HG03520 (cell line): ENCODE data around the gene PTAR1.

ENCODE experiments used
- ATAC-seq: cut with Tn5 transposase; IDR thresholded peaks from one replicate; pipeline ENCODE4 v1.9.1; 2021; ENCODE audit warnings: mild to moderate bottlenecking, moderate library complexity; ENCODE audit not compliant: unreplicated experiment

Gene PTAR1

DNA sequence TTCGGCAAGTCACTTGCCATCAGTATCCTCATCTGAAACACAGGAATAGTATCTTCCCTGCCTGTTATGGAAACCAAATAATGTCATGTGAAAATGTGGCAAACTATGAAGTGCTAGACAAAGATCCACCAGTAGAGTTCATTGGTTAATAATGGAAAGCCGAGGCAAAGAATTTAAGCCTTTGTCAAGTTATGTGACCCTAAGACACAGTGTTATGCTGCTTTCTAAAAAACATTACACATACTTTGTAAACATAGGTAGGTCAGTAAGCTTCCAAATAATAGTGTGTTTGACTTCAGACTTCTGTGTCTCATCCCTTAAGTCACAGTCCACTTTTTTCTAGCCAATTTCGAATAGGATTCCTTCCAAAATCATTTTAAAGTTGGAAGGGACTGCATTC lies 6.0 kb downstream of the PTAR1 start:
- no peak for ATAC-seq

DNA sequence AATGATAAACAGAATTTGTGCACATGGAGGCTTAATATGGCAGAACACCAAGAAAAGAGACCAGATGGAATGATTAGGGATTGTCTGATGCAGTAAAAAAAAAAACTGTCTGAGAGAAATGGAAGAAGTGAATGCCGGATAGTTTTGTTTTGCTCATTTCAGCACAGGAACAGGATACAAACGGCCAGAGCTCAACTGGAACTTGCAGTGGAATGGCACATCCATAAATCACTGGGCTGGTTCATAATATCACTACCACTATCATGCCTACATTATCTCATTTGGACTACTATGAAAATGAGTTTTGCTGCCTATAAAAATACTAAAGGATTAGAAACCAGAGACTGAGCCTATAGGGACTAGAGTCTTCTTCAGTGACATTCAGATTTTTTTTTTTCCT lies 9.7 kb downstream of the PTAR1 start:
- ATAC-seq = no peak

DNA sequence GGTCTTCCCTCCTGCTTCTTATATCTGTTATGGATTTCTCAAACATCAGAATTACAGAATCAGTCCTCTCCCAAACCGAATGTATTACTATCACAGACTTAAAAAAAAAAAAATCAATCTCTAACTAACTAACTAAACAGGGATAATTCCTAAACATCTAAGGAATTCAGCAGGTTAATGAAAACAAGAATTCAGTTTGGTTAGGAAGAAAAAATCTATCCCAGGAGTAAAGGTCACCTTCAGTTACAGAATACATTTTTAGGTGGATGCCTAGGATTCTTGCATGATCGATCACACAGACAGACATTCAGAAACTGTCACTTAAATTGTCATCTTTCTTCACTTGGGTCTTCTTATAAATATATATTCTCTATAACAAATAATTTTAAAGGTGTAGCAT lies 11.5 kb downstream of the PTAR1 start:
- no peak for ATAC-seq

DNA sequence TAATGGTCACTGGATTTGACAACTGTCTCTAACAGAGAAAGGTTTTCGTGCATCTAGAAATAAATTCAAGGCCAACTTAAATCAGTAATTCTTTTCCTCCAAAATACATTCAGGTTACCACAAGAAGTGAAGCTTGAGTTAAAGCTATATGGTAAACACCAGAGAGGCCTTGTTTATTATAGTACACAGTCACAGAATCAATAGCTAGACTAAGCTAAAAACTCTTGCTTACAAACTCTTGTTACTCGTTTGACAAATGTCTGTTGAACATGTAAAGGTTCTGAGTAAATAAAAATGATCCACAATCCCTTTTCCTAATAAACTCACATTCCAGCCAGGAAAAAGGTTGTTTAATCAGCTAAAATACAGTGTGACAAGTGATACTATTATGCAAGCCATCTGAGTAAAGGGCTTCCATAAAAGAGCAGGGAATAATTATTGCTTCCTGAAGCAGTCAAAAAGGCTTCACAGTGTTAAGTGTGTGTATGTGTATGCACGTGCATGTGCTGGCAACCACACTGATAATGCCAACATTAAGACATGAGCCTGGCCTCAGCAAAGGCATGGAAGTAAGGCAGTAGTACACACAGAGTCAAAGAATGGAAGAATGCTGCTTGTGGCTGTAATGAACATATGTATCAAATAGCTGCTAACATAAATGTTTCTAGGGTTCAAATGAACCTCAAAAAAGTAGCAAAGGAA lies 12.8 kb downstream of the PTAR1 start:
- no peak for ATAC-seq

DNA sequence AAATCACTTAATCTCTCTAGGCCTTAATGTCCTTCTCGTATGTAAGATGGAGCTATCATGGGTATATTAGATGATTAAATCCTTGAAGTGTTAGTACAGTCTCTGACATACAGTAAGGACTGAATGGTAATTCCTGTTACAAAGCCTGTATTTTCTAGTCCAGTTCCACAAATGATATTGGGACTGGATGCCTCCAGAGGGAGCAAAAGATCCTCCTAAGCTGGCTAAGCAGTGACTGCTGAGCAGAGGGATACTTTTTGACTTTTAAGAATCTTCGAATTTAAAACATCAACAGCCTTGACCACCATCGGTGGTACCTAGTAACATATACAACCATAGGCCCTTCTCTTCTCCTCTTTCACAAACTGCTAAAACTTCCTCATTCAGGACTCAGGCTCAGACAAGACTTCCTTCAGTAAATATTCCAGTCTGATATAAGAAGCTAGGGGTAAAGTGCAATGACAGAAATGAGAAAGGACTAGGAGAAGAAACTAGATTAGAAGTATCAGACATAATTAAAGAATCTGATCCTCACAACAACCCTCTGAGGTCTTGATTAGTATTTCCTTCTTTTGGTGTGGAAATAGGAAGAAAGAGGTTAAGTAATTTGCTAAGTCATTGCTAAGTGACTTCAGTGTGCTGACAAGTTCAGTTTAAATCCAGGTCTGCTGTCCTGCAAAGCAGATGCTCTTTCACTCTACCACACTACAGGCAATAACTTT lies 13.9 kb downstream of the PTAR1 start:
- ATAC-seq = no peak

DNA sequence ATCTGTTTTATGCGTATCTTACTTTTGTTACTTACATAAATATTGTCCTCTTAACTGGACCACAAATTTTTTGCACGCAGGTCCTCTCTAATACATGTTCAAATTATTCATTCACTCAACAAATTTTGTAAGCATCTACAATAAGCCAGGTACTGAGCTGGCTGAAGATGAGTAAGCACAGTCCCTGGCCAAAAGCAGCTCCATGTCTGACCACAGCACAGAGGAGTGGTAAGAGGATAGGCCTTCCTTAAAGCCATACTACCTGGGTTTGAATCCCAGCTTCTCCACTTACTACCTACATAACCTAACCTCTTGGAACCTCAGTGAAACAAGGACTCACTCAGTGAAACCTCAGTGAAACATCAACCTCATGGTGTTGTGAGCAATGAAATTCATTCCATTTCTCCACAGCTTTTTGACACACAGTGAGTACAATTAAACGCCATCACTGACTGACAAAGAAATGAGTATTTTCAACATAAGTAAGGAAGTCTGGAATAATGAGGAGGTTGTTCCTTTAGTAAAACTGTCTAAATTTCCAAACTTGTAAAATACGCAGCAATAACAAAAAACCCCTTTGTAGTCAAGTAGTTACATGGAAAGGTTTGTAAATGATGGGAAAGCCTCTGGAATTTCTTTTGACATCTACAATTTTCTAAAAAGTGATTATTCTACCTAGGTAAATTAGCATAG lies 15.0 kb downstream of the PTAR1 start:
- ATAC-seq = no peak

DNA sequence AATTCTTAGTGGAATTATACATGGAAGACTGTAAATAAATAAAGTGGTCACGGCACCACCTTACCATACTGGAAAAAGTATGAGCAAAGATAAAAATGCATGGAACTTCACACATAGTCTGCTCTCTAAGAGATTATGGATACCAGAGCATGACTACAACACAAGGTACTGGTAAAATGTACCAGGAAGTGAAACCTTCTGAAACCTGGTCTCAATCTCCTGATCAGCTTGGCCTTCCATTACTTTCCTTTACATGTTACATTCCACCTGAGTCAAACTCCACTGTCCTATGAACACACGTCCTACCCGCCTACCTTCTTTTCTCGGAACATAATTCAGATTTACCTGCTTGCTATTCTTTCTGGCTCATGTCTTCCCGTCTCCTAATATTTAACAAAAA lies 15.9 kb downstream of the PTAR1 start:
- ATAC-seq = no peak

DNA sequence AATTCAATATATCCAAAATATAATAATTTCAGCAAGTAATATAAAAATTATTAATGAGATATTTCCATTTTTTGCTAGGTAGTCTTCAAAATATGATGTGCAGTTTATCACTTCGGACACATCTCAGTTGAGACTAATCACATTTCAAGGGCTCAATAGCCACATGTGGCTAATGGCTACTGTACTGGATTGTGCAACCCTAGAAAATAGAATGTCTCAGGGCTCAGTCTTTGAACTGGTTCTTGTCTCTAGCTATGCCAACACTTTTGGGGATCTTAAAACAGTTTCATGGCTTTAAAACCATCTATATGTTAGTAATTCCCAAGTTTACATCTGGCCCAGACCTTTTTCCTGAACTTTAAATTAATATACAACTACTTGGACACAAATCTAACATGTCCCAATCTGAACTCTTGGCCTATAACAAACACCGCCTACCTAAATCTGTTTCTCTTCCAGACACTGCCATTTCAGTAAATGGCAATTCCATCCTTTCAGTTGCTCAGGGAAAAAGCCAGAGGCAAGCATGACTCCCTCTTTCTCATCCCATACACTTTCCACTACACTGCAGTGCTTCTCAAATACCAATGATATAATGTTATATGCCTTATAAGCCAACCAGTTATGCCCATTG lies 18.8 kb downstream of the PTAR1 start:
- no peak for ATAC-seq

DNA sequence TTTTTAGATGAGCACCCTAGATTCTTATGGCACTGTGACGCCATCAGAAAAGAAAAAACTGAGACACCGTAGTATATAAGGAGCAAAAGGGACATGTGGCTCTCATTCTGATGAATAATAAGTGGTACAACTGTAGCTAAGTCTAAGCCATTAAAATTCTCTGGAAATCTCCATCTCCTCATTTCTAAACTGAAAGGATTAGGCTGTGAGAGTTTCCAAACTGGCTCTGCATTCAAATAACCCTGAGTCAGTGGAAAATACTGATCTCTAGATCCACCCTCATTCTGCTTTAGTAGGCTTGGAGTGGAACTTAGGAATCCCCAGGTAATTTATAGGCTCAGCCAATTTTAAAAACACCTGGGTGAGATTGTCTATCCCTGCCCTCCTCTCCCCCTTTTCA lies 28.5 kb downstream of the PTAR1 start:
- ATAC-seq = no peak

DNA sequence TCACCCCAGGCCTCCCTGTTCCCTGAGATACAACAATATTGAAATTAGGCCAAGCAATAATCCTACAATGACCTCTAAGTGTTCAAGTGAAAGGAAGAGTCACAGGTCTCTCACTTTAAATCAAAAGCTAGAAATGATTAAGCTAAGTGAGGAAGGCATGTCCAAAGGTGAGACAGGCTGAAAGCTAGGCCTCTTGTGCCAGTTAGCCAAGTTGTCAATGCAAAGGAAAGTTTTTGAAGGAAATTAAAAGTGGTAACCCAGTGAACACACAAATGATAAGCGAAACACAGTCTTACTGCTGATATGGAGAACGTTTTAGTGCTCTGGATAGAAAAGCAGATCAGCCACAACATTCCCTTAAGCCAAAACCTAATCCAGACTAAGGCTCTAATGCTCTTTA lies 39.8 kb downstream of the PTAR1 start:
- ATAC-seq = no peak

DNA sequence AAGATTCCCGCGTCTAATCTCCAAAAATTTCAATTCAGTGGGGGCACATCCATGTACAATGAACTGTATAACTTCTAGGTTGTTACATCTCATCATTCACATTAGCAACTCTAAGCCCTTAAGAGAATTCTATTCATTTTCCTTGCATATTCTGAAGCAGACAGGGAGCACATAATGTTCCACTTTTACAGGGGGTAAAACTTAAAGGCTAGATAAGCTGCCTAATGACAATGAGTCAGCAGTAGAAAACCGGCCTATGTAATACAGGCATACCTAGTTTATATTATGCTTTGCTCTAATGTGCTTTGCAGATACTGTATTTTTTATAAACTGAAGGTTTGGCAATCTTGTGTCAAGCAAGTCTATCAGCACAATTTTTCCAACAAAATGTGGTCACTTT lies 40.4 kb downstream of the PTAR1 start:
- no peak for ATAC-seq

DNA sequence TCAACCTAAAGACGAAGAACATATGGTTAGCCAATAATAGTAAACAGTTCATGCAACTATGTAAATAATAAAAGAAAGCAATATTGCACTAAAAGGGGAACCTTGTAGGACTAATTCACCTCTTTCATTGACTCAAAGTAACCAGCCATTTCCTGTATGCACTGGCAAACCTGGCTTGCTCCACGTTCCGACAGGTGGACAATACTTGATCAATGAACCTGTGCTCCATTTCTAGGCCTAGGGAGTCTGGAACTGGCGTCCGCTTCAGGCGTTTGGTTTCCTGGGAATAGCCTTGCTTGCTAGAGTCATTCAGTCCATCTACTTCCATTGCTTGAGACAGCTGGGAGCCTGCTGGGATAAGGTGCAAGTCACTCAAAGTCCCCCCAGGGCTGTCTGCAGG lies 41.6 kb downstream of the PTAR1 start:
- no peak for ATAC-seq

DNA sequence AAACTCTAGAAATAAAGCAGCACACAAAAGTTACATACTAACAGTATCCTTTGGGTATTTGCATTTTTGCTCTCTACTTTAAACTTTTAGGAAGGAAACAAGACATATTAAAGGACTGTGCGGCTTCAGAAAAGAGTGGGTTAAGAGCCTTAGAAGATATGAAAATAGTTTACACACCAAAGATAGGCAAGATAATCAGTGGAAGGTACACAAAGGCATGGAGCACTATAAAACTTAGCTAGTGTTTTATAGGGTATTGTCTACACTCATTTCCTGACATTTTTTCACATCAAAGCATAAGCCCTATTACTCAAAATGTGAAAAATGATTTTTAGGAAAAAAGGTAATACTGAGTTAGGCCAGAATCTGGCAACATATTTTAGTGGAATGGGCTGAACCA lies 44.0 kb downstream of the PTAR1 start:
- ATAC-seq = no peak

DNA sequence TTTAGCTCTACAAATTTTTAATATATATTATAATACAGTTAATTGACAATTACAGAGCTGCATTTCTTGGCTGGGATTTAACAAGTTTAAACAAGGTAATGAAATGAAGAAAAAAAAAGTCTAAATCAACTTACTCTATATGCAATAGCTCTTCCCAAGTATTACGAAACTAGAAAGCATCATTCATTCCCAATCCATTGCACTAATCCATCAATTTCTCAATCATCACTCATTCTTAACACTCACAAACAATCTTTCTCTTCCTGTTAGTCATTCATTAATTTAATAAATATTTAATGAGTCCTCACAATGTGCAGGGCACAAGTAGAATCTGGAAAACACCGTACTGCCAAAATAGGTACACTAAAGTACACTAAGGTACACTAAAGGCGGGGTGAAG lies 44.7 kb downstream of the PTAR1 start:
- ATAC-seq = no peak

DNA sequence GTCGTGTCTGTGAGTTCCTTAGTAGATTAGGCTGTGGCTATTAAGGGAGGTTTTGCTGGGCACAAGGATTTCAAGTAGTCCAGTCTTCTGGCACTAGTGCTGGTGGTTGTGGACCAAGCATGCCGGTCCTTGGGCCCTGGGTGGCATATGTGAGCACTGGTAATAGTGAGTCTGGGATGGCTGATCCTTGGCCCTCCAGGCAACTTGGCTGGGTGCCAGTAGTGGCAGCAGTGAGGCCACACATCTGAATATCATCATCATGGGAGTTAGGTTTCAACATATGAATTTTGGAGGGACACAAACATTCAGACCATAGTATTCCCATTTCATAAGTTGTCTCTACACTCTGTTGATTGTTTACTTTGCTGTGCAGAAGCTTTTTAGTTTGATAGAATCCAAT lies 62.3 kb downstream of the PTAR1 start:
- ATAC-seq = no peak

DNA sequence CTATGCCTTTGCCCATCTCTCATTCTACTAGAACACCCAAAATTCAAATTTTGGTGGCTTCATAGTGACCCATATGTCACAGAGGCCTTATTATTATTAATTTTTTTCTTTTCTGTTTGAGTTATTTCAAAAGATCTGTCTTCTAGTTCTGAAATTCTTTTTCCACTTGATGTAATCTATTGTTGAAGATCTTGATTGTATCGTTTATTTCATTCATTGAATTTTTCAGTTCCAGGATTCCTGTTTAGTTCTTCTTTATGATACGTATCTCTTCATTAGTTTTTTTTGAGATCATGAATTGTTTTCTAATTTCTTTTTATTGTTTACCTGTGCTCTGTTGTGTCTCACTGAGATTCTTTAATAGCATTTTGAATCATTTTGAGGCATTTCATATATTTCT lies 63.0 kb downstream of the PTAR1 start:
- ATAC-seq = no peak

DNA sequence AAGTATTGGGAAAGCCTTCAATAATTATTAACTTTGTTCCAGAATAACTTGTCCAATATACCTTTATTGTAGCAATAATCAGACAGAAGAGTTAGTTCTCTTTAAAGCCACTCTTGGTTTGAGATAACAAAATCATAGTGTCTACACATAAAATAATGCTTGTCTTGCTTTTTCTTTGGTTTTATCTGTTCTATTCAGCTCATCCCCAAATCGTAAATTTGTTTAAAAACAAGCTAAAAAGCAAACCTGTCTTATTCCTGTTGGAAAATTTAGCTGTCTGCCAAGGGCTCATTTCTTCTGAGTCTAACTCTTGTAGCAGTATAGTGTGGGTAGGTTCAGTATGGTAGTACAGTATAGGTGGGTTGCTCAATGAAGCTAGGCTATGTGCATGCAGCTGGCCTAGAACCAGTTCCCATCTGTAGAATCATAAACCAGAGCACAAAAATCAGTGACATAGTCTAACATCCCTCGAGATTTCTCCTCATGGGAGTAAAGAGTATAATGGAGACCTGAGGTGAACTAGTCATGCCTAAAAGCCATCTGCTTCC lies 69.7 kb downstream of the PTAR1 start:
- ATAC-seq = no peak

DNA sequence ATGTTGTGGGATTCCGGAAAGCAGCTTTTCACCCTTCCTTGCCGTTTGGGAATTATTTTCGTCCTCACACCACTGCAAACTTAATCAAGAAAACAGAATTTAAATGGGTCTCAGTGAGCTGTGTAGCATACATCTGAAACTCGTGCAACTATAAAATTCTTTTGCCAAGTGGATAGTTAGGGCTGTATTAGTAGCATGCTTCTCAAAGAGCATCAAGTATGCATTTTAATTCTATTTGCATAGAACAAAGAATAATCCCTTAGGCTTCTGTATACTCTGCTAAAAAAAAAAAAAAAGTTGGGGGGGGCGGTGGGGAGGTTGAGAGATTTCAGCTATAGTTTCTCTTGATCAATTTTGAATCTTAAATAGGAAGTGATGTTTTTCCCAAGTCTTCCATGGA lies 75.9 kb downstream of the PTAR1 start:
- no peak for ATAC-seq

DNA sequence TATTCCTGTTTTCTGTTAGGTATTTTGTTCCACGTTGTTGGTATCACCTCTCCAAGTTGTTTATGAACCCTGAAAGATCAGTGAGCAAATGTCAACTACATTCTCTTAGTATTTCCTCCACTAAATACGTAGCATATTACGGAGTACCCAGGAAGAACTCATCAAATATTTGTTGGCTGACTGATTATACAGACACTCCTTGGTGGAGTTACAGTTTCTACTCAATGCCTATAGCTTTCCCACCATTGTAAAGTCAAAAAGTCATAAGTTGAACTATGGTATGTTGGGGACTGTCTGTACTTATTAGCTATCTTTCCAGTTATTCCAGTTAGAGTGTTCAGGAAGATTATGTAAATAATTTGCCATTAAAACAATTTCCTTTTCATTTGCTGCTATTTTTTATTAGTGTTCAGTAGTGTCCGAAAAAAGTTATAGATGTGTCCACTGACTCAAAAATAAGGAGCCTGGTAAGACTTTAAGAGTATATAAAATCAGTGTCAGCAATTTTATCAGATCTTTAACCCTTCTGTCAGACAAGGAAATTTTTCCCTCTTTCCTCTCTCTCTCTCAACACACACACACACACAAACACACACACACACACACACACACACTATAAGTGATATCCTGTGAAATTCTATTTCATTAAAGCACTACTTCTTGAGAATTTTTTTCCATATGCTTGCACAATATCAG lies 80.8 kb downstream of the PTAR1 start:
- ATAC-seq = no peak

DNA sequence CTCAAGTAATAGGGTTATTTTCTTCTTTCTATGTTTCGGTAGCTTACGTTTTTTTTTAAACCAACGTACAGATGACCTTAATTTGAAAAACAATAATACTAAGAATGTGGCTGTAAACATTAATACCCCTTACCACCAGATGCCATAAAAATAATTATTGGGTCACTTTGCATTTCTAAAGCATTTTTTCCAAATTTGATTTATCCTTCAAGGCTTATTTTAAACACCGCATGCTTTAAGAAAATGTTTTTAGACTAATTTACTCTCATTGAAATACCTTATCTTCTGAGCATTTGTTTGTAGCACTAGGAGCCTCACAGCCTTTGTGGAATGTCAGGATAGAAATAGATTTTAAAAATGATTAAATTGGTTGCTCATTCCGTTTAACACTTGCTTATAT lies 81.9 kb downstream of the PTAR1 start:
- no peak for ATAC-seq

DNA sequence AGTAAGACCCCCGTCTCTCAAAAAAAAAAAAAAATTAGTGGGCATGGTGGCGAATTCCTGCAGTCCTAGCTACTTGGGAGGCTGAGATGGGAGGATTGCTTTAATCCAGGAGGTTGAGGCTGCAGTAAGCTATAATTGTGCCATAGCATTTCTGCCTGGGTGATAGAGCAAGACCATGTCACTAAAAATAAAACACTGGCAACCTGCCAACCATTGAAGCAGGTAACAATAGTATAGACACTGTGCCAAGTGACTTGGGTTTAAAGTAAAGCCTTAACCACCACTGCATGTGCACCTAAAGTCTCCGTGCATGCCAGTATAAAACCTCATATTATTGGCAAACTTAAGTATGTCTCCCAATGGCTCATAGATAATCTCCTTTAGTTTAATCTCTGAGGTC lies 84.2 kb downstream of the PTAR1 start:
- ATAC-seq = no peak
